H1 (cell line): ENCODE results near the gene ZFP69.

ENCODE experiments used
- EP300 ChIP-seq, 2 experiments: IDR thresholded peaks; 1 replicate in 1 of 2; 2 replicates in 1 of 2; pipeline ENCODE4 v1.6.1; 2011 to 2012; ENCODE audit warnings: low read depth in 2 of 2, low read length in 2 of 2, mild to moderate bottlenecking in 2 of 2, borderline replicate concordance in 1 of 2, inconsistent platforms in 1 of 2, moderate library complexity in 1 of 2
- RNF2 ChIP-seq: fragments of 200-900, 300-1000 bp; sonication (generic); IDR thresholded peaks from 2 replicates; pipeline ENCODE4 v1.7.1; 2016; ENCODE audit warnings: borderline replicate concordance, low read depth, mild to moderate bottlenecking, antibody characterized with exemption, low read length; ENCODE audit not compliant: poor library complexity, severe bottlenecking; ENCODE audit errors: missing control alignments
- YY1 ChIP-seq: IDR thresholded peaks from 2 replicates; pipeline ENCODE4 v1.6.1; 2011; ENCODE audit warnings: low read depth, mild to moderate bottlenecking, low read length
- TF ChIP-seq, protein P1 (sequence below), 3 experiments: IDR thresholded peaks; 1 replicate in 2 of 3; 2 replicates in 1 of 3; pipeline versions ENCODE4 v1.5.1 to v1.6.1; 2011; ENCODE audit warnings: low read length in 3 of 3, mild to moderate bottlenecking in 3 of 3, inconsistent platforms in 2 of 3, low read depth in 1 of 3, moderate library complexity in 1 of 3; ENCODE audit not compliant: insufficient read depth in 1 of 3; ENCODE audit errors: control extremely low read depth in 1 of 3

DNA sequence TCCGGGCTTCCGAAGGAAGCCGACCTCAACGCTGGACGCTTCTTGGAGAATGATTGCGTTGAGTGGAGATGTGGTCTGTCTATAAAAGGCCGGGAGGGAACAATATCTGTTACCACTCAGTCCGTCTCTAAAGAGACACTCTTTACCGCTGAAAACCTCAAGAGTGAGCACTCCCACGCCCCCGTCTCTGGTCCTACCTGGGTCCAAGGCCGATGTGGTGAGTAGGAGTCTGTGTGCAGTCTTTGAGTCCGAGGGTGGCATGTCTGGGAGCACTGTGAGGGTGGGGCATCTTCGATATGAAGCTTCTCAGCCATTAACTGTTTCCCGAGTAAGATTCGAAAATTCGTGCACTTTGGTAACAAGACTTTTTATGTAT lies 576 bp downstream of the ZFP69 start:
- TF ChIP-seq, protein P1, sequence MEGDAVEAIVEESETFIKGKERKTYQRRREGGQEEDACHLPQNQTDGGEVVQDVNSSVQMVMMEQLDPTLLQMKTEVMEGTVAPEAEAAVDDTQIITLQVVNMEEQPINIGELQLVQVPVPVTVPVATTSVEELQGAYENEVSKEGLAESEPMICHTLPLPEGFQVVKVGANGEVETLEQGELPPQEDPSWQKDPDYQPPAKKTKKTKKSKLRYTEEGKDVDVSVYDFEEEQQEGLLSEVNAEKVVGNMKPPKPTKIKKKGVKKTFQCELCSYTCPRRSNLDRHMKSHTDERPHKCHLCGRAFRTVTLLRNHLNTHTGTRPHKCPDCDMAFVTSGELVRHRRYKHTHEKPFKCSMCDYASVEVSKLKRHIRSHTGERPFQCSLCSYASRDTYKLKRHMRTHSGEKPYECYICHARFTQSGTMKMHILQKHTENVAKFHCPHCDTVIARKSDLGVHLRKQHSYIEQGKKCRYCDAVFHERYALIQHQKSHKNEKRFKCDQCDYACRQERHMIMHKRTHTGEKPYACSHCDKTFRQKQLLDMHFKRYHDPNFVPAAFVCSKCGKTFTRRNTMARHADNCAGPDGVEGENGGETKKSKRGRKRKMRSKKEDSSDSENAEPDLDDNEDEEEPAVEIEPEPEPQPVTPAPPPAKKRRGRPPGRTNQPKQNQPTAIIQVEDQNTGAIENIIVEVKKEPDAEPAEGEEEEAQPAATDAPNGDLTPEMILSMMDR (IDR thresholded peaks at IDR 0.05; ENCODE audit: control extremely low read depth in 1 of 3, insufficient read depth in 1 of 3, low read depth in 1 of 3, low read length in 3 of 3), result no peak
- TF ChIP-seq RNF2 (no peak), EP300 (IDR thresholded peaks at IDR 0.05; ENCODE audit: borderline replicate concordance in 1 of 2, low read depth in 2 of 2, low read length in 2 of 2) (no peak), YY1 (no peak)
